H1 (cell line): ENCODE data around the gene ST6GALNAC4. TPM values are rescaled to one million over a fixed set of nuclear protein-coding genes. Genes with fewer than 3 reads are reported as not detected.

Experiments used
- E2F6 ChIP-seq: IDR thresholded peaks from 2 replicates; pipeline ENCODE4 v1.6.1; 2012; ENCODE audit warnings: inconsistent platforms
- EZH2 ChIP-seq: fragments of 200-600 bp; sonication (generic); IDR thresholded peaks from 2 replicates; pipeline ENCODE4 v1.7.1; 2012; ENCODE audit warnings: low read depth, mild to moderate bottlenecking, moderate library complexity, low read length, inconsistent platforms; ENCODE audit not compliant: severe bottlenecking
- GABPA ChIP-seq: IDR thresholded peaks from 2 replicates; pipeline ENCODE4 v1.6.1; 2011; ENCODE audit warnings: mild to moderate bottlenecking, low read length, moderate library complexity, borderline replicate concordance; ENCODE audit not compliant: insufficient read depth
- RBBP5 ChIP-seq: IDR thresholded peaks from 2 replicates; pipeline ENCODE4 v1.7.1; 2012; ENCODE audit warnings: low read depth, mild to moderate bottlenecking, inconsistent platforms, low read length, moderate library complexity, borderline replicate concordance
- SIN3A ChIP-seq, 2 experiments: IDR thresholded peaks in 1 of 2; conservative IDR thresholded peaks in 1 of 2; 2 replicates each; pipeline ENCODE4 v1.6.1; 2011 to 2012; ENCODE audit warnings: low read length in 2 of 2, improper control_type of control experiment in 1 of 2, low read depth in 1 of 2, mild to moderate bottlenecking in 1 of 2
- SRF ChIP-seq: IDR thresholded peaks from 2 replicates; pipeline ENCODE4 v1.6.1; 2011; ENCODE audit warnings: mild to moderate bottlenecking, low read depth, low read length, moderate library complexity
- polyA plus RNA-seq, 7 experiments: library from polyadenylated mRNA; depleted of rRNA in 3 of 7; stranded (reverse) in 5 of 7; unstranded in 2 of 7; fragments of >200 nt in 5 of 7; fragments of 200-250 nt in 2 of 7; gene quantifications; 1 replicate in 5 of 7; 2 replicates in 1 of 7; 4 replicates in 1 of 7; pipeline versions ENCODE4 v1.2.1 to v1.2.3, GENCODE V29; 2011 to 2013; ENCODE audit warnings: missing spikeins in 2 of 7, mixed read lengths in 2 of 7
- total RNA-seq: library from RNA; stranded (reverse); fragmentation: NEBNext Ultra II Directional; extraction: Animal tissue kit (Norgen Biotek cat#: 25700); gene quantifications from 2 replicates; pipeline ENCODE4 v1.2.1, GENCODE V29; 2021

The ST6GALNAC4 gene
- total and polyA plus RNA-seq, 2 of the 8 experiments (the other 6 are each of a cell fraction or from before 2014, with no cell fraction given), result 21.8 to 34.1 TPM

GRCh38 chr9:127887792-127888191 lies 29.0 kb downstream of the ST6GALNAC4 start (continued):
- no peak for TF ChIP-seq GABPA
- no peak for TF ChIP-seq E2F6
- no peak for TF ChIP-seq EZH2
- no peak for TF ChIP-seq SIN3A (conservative IDR thresholded peaks at IDR 0.05 in 1 of 2, IDR thresholded peaks at IDR 0.05 in 1 of 2; ENCODE audit: low read depth in 1 of 2, low read length in 2 of 2)
- no peak for TF ChIP-seq SRF
- TF ChIP-seq RBBP5, result no peak
